Fibroblast of lung (primary cell): ENCODE results near the gene NHERF1. TPM values are rescaled to one million over a fixed set of nuclear protein-coding genes. Genes with fewer than 3 reads are reported as not detected.

Source experiments
- DNase-seq, 2 donors: peaks; one replicate each; pipeline versions ENCODE4 v3.0.0 to v3.0.0-alpha.2; 2010; ENCODE audit warnings: low read depth in 2 of 2
- H2AFZ ChIP-seq: 2 replicates; pipeline ENCODE4 v1.5.1; 2012; ENCODE audit warnings: low read length, control low read depth, inconsistent platforms
- H3K27ac ChIP-seq: 2 replicates; pipeline ENCODE4 v1.5.1; 2011; ENCODE audit warnings: low read length, control low read depth; ENCODE audit not compliant: insufficient read depth
- H3K27me3 ChIP-seq: 2 replicates; pipeline ENCODE4 v1.5.1; 2011; ENCODE audit warnings: mild to moderate bottlenecking, low read length; ENCODE audit not compliant: control insufficient read depth, insufficient read depth
- H3K36me3 ChIP-seq: 2 replicates; pipeline ENCODE4 v1.5.1; 2011; ENCODE audit warnings: low read length; ENCODE audit not compliant: control insufficient read depth, insufficient read depth
- H3K4me1 ChIP-seq: 2 replicates; pipeline ENCODE4 v1.5.1; 2011; ENCODE audit warnings: low read length; ENCODE audit not compliant: control insufficient read depth, insufficient read depth; ENCODE audit errors: extremely low read depth
- H3K4me2 ChIP-seq: 2 replicates; pipeline ENCODE4 v1.5.1; 2011; ENCODE audit warnings: low read length, control low read depth; ENCODE audit not compliant: insufficient read depth; ENCODE audit errors: extremely low read depth
- H3K4me3 ChIP-seq, 4 experiments: fragments of 200-600 bp in 1 of 4; sonication (generic) in 1 of 4; replicated peaks in 1 of 4; 2 replicates each; pipeline ENCODE4 v1.5.1; 2011 to 2016; ENCODE audit warnings: low read length in 4 of 4, low read depth in 3 of 4, mild to moderate bottlenecking in 3 of 4, control low read depth in 2 of 4, inconsistent platforms in 1 of 4, mixed read lengths in 1 of 4; ENCODE audit not compliant: insufficient read depth in 1 of 4; ENCODE audit errors: control extremely low read depth in 1 of 4
- H3K79me2 ChIP-seq: 2 replicates; pipeline ENCODE4 v1.5.1; 2012; ENCODE audit warnings: mild to moderate bottlenecking, low read length, inconsistent platforms; ENCODE audit not compliant: control insufficient read depth, insufficient read depth
- H3K9ac ChIP-seq: 2 replicates; pipeline ENCODE4 v1.5.1; 2011; ENCODE audit warnings: mild to moderate bottlenecking, low read length, control low read depth; ENCODE audit not compliant: insufficient read depth
- H3K9me3 ChIP-seq: 2 replicates; pipeline ENCODE4 v1.5.1; 2012; ENCODE audit warnings: low read depth, low read length; ENCODE audit not compliant: control insufficient read depth, insufficient read depth
- H4K20me1 ChIP-seq: 2 replicates; pipeline ENCODE4 v1.5.1; 2011; ENCODE audit warnings: low read length; ENCODE audit not compliant: control insufficient read depth, insufficient read depth; ENCODE audit errors: extremely low read depth
- CTCF ChIP-seq, 2 donors: IDR thresholded peaks in 1 of 2; conservative IDR thresholded peaks in 1 of 2; 1 replicate in 1 of 2; 2 replicates in 1 of 2; pipeline ENCODE4 v1.5.1; 2011 to 2012; ENCODE audit warnings: low read length in 2 of 2, control low read depth in 1 of 2, inconsistent platforms in 1 of 2, low read depth in 1 of 2, mild to moderate bottlenecking in 1 of 2
- EZH2 ChIP-seq: IDR thresholded peaks from 2 replicates; pipeline ENCODE4 v1.5.1; 2012; ENCODE audit warnings: low read length, control low read depth, mild to moderate bottlenecking; ENCODE audit errors: missing control alignments
- polyA plus RNA-seq, 2 donors: library from polyadenylated mRNA; depleted of rRNA in 1 of 2; stranded (reverse) in 1 of 2; unstranded in 1 of 2; fragments of >200 nt; gene quantifications; 2 replicates each; pipeline ENCODE4 v1.2.1, GENCODE V29; 2011 to 2012; ENCODE audit warnings: missing spikeins in 1 of 2
- total RNA-seq: library from RNA; depleted of rRNA; stranded (reverse); fragments of >200 nt; gene quantifications from 2 replicates; pipeline ENCODE4 v1.2.1, GENCODE V29; 2014

Gene NHERF1
- total and polyA plus RNA-seq, 2 donors (not counting 1 experiment from before 2014, with no cell fraction given), result 10.2 to 13.9 TPM

GRCh38 chr17:74750039-74750326, 1.6 kb downstream of the NHERF1 start:
- H3K79me2 ChIP-seq, result peaks cover 3% of the 10 kb centered on the region
- H3K4me3 ChIP-seq, result peak overlapping the region; percentile 57 to 92 (median 84)
- H4K20me1 ChIP-seq, result no peaks in the 10 kb centered on the region
- no peaks in the 10 kb centered on the region for H3K36me3 ChIP-seq
- no peaks in the 10 kb centered on the region for H3K9me3 ChIP-seq
- peaks cover 9% of the 10 kb centered on the region for H3K4me1 ChIP-seq
- H3K27me3 ChIP-seq, result no peaks in the 10 kb centered on the region
- H3K4me2 ChIP-seq, result peak overlapping the region; percentile 84
- no peak overlapping the region for H2AFZ ChIP-seq
- H3K27ac ChIP-seq, result no peak overlapping the region
- no peak overlapping the region for H3K9ac ChIP-seq
- TF ChIP-seq EZH2 (no peak), CTCF (conservative IDR thresholded peaks at IDR 0.05 in 1 of 2, IDR thresholded peaks at IDR 0.05 in 1 of 2; ENCODE audit: low read depth in 1 of 2, low read length in 2 of 2) (no peak)
- no peak for DNase-seq

- H3K4me1 ChIP-seq, result peaks cover 9% of the 10 kb centered on the region
- no peaks in the 10 kb centered on the region for H3K9me3 ChIP-seq
- H3K27ac ChIP-seq, result no peak overlapping the region
- TF ChIP-seq CTCF (conservative IDR thresholded peaks at IDR 0.05 in 1 of 2, IDR thresholded peaks at IDR 0.05 in 1 of 2; ENCODE audit: low read depth in 1 of 2, low read length in 2 of 2) (no peak), EZH2 (no peak)
- H3K27me3 ChIP-seq, result no peaks in the 10 kb centered on the region
- H3K36me3 ChIP-seq, result no peaks in the 10 kb centered on the region
- H2AFZ ChIP-seq, result no peak overlapping the region
- H4K20me1 ChIP-seq, result no peaks in the 10 kb centered on the region
- DNase-seq, result no peak
- H3K4me3 ChIP-seq, result peak overlapping the region in 3 of 4 experiments; percentile 57 to 92 (median 79)
- H3K79me2 ChIP-seq, result peaks cover 3% of the 10 kb centered on the region
- H3K4me2 ChIP-seq, result peak overlapping the region; percentile 84
- no peak overlapping the region for H3K9ac ChIP-seq
Measured at GRCh38 chr17:74750327-74751069, 2.1 kb downstream of the NHERF1 start.

- Histone ChIP-seq H3K27ac (no peak overlapping the region), H3K4me3 (no peak overlapping the region), H3K4me1 (peaks cover 5% of the 10 kb centered on the region), H3K27me3 (no peaks in the 10 kb centered on the region), H3K79me2 (peaks cover 3% of the 10 kb centered on the region), H3K4me2 (no peak overlapping the region), H3K36me3 (no peaks in the 10 kb centered on the region), H3K9me3 (no peaks in the 10 kb centered on the region), H3K9ac (no peak overlapping the region), H2AFZ (no peak overlapping the region), H4K20me1 (no peaks in the 10 kb centered on the region)
- TF ChIP-seq EZH2 (no peak), CTCF (conservative IDR thresholded peaks at IDR 0.05 in 1 of 2, IDR thresholded peaks at IDR 0.05 in 1 of 2; ENCODE audit: low read depth in 1 of 2, low read length in 2 of 2) (no peak)
- no peak for DNase-seq
Measured at GRCh38 chr17:74752415-74752814, 4.0 kb downstream of the NHERF1 start.
